ENCODE results near the gene UVSSA.
"Not testable (repeated sequence)": the region's sequence is repeated elsewhere in the genome, so short reads cannot be mapped to it uniquely, and the experiment has no call there.

The UVSSA gene

GRCh38 chr4:1364217-1364616, 17.2 kb downstream of the UVSSA start:
- DNase-seq (ENCODE audit: low read depth): no peak

GRCh38 chr4:1364748-1365147, 17.7 kb downstream of the UVSSA start:
- DNase-seq (ENCODE audit: low read depth): no peak

DNA sequence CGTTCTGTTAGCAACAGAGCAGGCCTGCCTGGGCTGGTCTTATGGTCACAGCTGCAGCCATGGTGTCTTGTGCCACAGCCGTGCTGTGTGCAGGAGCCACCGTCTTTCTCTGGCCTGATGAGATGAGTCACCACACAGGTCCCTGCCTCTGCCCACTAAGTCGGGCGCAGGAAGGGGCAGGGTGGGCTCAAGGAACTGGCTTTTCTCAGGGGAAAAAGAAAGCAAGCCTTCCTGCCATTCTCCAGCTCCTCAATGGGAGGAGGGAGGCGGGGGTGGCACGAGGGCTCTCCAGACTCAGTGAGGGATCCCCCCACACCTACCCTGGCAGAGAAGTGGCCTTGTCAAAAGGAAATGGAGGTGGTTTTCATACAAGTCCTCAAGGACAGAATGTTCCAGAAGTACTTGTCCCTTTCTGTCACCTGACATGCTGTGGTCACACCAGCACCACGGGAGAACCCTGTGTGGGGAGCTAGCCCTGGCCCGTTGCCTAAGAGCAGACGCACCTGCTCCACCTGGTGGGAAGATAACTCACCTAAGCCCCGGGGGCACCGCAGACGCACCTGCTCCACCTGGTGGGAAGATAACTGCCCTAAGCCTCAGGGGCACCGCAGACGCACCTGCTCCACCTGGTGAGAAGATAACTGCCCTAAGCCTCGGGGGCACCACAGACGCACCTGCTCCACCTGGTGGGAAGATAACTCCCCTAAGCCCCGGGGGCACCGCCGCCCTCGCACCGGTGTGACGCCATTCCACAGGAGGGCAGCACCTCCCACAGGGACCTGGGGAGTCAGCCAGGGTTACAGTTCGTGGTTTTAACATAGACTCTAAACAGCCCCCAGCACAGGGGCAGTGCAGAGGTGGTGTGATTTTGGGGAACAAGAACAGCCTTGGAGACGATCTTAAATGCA, 18.5 kb downstream of the UVSSA start:
- no peak for DNase-seq (ENCODE audit: low read depth)

- DNase-seq (ENCODE audit: low read depth): no peak
Observed at GRCh38 chr4:1366371-1367229, 19.6 kb downstream of the UVSSA start.

GRCh38 chr4:1367230-1367935, 20.4 kb downstream of the UVSSA start:
- DNase-seq (ENCODE audit: low read depth): no peak

DNA sequence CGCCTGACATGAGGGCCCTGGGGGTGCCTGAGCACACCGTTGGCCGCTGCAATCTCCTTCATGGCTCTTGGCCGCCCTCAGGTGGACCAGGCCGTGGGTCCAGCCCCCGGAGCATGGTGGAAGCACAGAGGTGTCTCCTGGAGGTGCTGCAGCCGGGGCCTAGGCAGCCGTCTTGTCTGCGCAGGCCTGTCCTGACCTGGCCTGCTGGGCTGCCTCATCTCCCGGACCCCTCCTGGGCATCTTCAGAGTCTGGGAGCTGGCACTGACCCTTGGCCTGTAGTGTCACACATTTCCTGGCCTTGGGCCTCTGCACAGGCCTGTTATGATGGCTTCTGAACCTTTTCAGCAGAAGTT, 20.9 kb downstream of the UVSSA start:
- DNase-seq (ENCODE audit: low read depth): no peak

DNA sequence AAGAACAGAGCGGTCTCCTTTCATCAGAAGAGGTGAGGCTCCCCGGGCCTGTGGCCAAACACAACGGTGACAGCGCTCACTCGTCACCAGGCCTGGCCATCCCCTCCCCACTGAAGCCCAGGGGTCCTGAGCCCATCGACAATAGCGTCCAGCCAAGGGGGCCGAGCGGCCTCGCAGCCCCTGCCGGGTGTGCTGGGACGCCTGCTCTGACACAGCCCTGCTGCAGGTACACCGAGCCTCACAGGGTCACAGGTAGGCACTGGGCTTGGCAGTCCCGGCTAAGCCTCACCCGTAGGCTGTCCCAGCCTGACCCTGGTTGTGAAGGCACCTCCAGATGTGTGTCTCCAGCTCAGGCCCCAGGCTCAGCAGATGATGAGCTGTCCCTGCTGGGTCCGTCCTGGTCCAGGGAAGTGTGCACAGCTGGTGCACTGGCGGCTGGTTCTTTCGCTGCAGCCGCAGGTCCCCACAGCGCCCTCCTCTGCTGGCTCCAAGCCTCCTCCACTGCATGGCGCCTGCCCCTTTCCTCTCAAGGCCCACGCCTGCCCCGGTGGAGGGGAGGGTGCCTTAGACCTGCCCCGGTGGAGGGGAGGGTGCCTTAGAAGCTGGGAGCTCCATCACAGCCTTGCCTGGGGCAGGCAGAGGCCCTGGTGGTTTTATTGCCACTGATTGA, 21.5 kb downstream of the UVSSA start:
- DNase-seq (ENCODE audit: low read depth): no peak

- DNase-seq (ENCODE audit: low read depth): no peak
Observed at GRCh38 chr4:1369091-1369450, 22.1 kb downstream of the UVSSA start.

- DNase-seq (ENCODE audit: low read depth): no peak
Observed at GRCh38 chr4:1369479-1370079, 22.6 kb downstream of the UVSSA start.

DNA sequence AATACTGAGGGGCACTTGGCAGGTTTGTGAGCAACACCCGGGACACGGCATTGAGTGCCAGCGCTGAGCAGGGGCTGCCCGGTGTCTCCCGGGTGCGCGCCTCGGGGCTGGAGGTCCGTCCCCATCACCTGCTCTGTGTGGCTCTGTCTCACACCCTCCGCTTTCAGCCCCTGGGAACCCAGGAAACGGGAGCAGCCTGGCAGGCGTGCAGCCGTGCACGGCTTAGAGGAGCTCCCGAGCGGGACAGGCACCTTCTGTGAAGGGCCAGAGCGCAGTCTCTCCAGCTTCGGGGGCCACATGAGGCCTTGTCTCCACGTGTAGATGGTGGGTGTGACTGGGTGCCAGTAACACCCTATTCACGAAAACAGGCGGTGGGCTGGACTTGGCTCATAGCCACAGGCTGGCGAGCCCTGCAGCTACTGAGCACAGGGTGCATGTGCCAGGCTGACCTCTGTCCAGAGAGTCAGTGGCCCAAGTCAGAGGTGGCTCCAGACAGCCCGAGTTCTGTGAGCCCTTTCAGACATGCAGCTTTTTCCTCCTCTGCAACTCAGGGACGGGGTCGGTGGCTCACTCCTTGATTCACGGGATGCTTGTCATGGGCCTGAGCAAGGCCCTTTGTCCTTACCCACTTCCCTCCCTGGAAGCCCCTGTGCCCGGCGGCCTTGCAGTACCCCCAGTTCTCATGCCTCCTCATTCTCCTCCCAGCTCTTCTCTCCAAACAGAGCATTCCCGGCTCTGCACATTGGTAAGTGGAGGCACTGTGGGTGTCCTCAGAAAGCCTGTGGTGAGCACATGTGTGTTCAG, 23.5 kb downstream of the UVSSA start:
- DNase-seq (ENCODE audit: low read depth): no peak

DNA sequence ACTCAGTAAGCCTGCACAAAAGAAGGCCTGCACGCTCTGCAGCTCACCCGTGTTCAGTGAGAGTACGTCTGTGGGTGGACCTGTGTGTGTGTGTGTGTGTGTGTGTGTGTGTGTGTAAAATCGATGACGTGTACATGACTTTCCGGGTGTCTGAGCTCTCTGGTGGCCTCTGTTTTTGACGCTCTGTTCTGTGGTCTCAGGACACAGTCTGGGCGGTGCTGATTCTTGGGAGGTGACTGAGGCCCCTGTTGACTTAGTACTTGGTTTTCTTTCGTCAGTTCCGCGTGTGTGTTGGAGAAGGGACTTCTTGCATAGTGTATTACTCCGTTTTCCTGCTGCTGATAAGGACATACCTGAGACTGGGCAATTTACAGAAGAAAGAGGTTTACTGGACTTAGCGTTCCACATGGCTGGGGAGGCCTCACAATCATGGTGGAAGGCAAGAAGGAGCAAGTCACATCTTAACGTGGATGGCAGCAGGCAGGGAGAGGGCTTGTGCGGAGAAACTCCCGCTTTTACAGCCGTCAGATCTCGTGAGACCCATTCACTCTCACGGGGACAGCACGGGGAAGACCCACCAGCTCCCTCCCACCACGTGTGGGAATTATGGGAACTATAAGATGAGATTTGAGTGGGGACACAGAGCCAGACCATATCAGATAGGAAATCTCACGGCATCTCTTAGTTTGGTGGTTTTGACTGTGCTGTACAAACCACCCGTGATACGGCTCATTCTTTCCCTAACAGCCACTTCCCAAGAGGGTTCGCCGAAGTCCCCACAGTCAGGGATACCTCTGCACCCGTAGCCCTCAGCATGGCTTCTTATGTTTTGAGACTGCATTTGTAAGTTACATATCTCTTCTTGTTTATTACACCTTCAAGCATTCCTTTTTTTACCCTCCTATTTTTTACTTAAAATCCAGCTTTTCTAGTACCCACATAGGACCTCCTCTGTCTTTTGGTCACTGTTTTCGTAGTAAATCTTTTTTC, 24.5 kb downstream of the UVSSA start:
- no peak for DNase-seq (ENCODE audit: low read depth)

- not testable (repeated sequence) for DNase-seq (ENCODE audit: low read depth)
Observed at GRCh38 chr4:1372576-1372975, 25.6 kb downstream of the UVSSA start.

- no peak for DNase-seq (ENCODE audit: low read depth)
Observed at GRCh38 chr4:1373892-1374705, 27.1 kb downstream of the UVSSA start.

DNA sequence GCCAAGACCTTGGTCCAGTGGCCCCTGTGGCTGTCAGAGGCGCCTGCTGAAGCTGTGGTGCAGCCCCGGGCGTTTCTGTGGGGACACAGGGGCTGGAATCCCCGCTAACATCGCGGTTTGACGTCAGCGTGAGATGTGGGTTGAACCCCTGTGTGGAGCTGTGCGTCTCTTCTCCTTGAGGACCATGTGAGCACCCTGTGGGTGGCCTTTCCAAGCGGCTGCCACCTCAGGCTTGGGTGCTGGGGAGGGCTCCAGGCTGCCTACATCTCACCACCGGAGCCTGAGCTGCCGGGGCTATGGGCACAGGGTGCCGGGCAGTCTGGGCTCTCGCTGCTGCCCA, 27.7 kb downstream of the UVSSA start:
- no peak for DNase-seq (ENCODE audit: low read depth)

GRCh38 chr4:1375051-1375721, 28.2 kb downstream of the UVSSA start:
- no peak for DNase-seq (ENCODE audit: low read depth)

DNA sequence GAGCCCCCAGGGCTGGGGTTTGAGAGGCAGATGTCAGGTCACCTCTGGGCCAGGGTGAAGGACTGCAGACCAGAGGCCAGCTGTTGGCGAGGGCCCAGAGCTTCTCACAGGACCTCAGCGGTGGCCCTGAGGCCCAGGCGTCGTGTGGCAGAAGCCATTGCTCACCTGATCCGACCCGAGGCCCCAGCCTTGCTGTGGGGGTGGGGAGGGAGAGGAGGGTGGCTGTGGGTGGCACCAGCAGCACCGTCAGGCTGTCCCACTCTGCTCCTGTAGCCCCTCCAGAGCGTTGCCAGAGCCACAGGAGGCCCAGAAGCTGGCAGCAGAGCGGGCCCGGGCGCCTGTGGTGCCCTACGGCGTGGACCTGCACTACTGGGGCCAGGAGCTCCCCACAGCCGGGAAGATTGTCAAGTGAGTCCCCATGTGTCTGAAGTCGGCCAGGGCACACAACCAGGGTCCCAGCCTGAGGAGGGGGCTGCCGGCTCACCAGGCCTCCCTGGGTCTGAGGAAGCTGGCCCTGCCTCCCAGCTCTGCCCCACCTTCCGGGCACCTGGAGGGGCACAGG, 28.8 kb downstream of the UVSSA start:
- DNase-seq (ENCODE audit: low read depth): no peak

GRCh38 chr4:1376391-1376840, 29.4 kb downstream of the UVSSA start:
- no peak for DNase-seq (ENCODE audit: low read depth)

Data from activated T-helper 9 cell treated with anti-CD3 and anti-CD28 coated beads, Interleukin-2, amount 50 U/mL, for 16 hours (primary cell).